Measurements from ENCODE around the gene WAPL. TPM values are rescaled to one million over a fixed set of nuclear protein-coding genes. Genes with fewer than 3 reads are reported as not detected.

Gene WAPL
- polyA plus RNA-seq, 1 donor (not counting 4 experiments of a cell fraction or from before 2014, with no cell fraction given), result 26.2 TPM

DNA sequence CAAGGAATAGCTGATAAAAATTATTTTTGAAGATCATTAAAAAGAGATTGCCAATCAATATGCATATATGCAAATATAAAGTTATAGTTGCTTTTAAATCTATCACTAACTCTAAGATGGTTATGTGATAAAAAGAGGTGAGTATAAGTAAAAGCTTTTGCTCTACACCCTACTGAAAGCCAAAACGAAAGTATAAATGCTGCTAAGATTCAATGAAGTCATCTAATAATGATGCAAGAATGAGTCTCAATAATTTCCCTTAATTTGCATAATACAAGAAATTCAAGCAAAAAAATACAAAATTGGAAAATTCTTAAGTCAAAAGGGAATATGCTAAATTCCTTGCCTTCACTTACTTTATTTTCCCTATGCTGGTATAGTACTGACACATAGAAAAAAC, 75.2 kb downstream of the WAPL start:
- Histone ChIP-seq H3K4me3 (ENCODE audit: control insufficient read depth in 2 of 3, extremely low read depth in 1 of 3, insufficient read depth in 2 of 3, low read depth in 1 of 3, low read length in 3 of 3) (no peak overlapping the region), H2AFZ (ENCODE audit: control insufficient read depth, low read length) (no peak overlapping the region), H4K20me1 (ENCODE audit: control insufficient read depth, extremely low read depth, insufficient read depth, low read length) (no peaks in the 10 kb centered on the region), H3K79me2 (ENCODE audit: control insufficient read depth, insufficient read depth, low read length) (no peaks in the 10 kb centered on the region), H3K27me3 (ENCODE audit: control insufficient read depth, extremely low read depth, insufficient read depth, low read length) (no peaks in the 10 kb centered on the region), H3K36me3 (ENCODE audit: control insufficient read depth in 2 of 2, extremely low read depth in 1 of 2, insufficient read depth in 2 of 2, low read length in 2 of 2) (peaks cover 6 to 18% of the 10 kb centered on the region in 2 experiments), H3K9me3 (ENCODE audit: control insufficient read depth, low read depth, low read length) (no peaks in the 10 kb centered on the region), H3K9ac (ENCODE audit: control insufficient read depth, extremely low read depth, insufficient read depth, low read length) (no peak overlapping the region), H3K4me1 (ENCODE audit: control insufficient read depth, extremely low read depth, insufficient read depth, low read length) (no peaks in the 10 kb centered on the region), H3K4me2 (ENCODE audit: control insufficient read depth, extremely low read depth, insufficient read depth, low read depth, low read length) (no peak overlapping the region), H3K9me1 (ENCODE audit: control insufficient read depth, extremely low read depth, insufficient read depth, low read length) (no peaks in the 10 kb centered on the region), H3K27ac (ENCODE audit: control insufficient read depth, insufficient read depth, low read length) (no peak overlapping the region)
- TF ChIP-seq CTCF (optimal IDR thresholded peaks at IDR 0.05 in 1 of 3, IDR thresholded peaks at IDR 0.05 in 1 of 3, conservative IDR thresholded peaks at IDR 0.05 in 1 of 3; ENCODE audit: extremely low read depth in 1 of 3, insufficient read depth in 2 of 3, low read length in 3 of 3) (no peak), EZH2 (IDR thresholded peaks at IDR 0.05; ENCODE audit: low read length) (no peak)
- dilution Hi-C loops (cut with MboI; ENCODE audit: extremely low pct_ligation_motif_present, low sequenced_read_pairs), result no loop called here
- DNase-seq (ENCODE audit: low read depth, low spot score) (no peak), FAIRE-seq (no peak)

- Histone ChIP-seq H3K9ac (ENCODE audit: control insufficient read depth, extremely low read depth, insufficient read depth, low read length) (no peak overlapping the region), H4K20me1 (ENCODE audit: control insufficient read depth, extremely low read depth, insufficient read depth, low read length) (no peaks in the 10 kb centered on the region)
- no peak for DNase-seq (ENCODE audit: low read depth, low spot score)
Observed at GRCh38 chr10:86443936-86444335, 77.7 kb downstream of the WAPL start.

More at GRCh38 chr10:86443936-86444335, 77.7 kb downstream of the WAPL start:
- H3K27me3 ChIP-seq (ENCODE audit: control insufficient read depth, extremely low read depth, insufficient read depth, low read length), result no peaks in the 10 kb centered on the region
- no peak overlapping the region for H3K4me3 ChIP-seq (ENCODE audit: control insufficient read depth in 2 of 3, extremely low read depth in 1 of 3, insufficient read depth in 2 of 3, low read depth in 1 of 3, low read length in 3 of 3)
- no peaks in the 10 kb centered on the region for H3K9me3 ChIP-seq (ENCODE audit: control insufficient read depth, low read depth, low read length)
- no peak overlapping the region for H3K27ac ChIP-seq (ENCODE audit: control insufficient read depth, insufficient read depth, low read length)
- no peak overlapping the region for H2AFZ ChIP-seq (ENCODE audit: control insufficient read depth, low read length)
- H3K36me3 ChIP-seq (ENCODE audit: control insufficient read depth in 2 of 2, extremely low read depth in 1 of 2, insufficient read depth in 2 of 2, low read length in 2 of 2), result peaks cover 13 to 20% of the 10 kb centered on the region in 2 experiments
- FAIRE-seq, result no peak
- H3K4me1 ChIP-seq (ENCODE audit: control insufficient read depth, extremely low read depth, insufficient read depth, low read length), result no peaks in the 10 kb centered on the region
- H3K79me2 ChIP-seq (ENCODE audit: control insufficient read depth, insufficient read depth, low read length), result no peaks in the 10 kb centered on the region
- no peak for TF ChIP-seq EZH2 (IDR thresholded peaks at IDR 0.05; ENCODE audit: low read length)
- TF ChIP-seq CTCF (optimal IDR thresholded peaks at IDR 0.05 in 1 of 3, IDR thresholded peaks at IDR 0.05 in 1 of 3, conservative IDR thresholded peaks at IDR 0.05 in 1 of 3; ENCODE audit: extremely low read depth in 1 of 3, insufficient read depth in 2 of 3, low read length in 3 of 3), result no peak
- H3K4me2 ChIP-seq (ENCODE audit: control insufficient read depth, extremely low read depth, insufficient read depth, low read depth, low read length), result no peak overlapping the region
- dilution Hi-C loops (cut with MboI; ENCODE audit: extremely low pct_ligation_motif_present, low sequenced_read_pairs), result no loop called here
- H3K9me1 ChIP-seq (ENCODE audit: control insufficient read depth, extremely low read depth, insufficient read depth, low read length), result no peaks in the 10 kb centered on the region

Measured in keratinocyte (primary cell).